HK-2 (cell line): ENCODE data around the gene ADAMTS20.
A peak's percentile ranks its signal among the peaks of the same experiment; 100 is the strongest.

Experiments used
- DNase-seq: peaks from one replicate; pipeline ENCODE4 v3.0.0-alpha.2; 2018; ENCODE audit not compliant: unreplicated experiment

ADAMTS20 gene

DNA sequence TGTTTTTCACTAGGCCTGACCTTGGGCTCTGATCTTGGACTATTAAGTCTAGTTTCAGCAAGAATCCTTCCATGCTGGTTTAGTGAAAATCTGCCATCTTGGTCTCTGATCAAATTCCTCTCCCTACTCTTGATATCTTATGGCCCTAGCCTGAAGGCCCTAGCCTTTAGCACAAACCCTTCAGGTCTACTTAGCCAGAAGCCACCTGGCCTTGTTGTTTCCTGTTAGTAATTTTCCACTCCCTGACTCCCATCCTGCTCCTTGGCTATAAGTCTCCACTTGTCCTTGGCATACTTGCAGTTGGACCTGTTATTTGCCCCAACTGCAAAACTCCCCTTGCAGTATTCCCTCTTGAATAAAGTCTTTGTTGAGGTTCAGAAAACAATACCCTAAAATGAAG lies 241.4 kb downstream of the ADAMTS20 start:
- no peak for DNase-seq

GRCh38 chr12:43309959-43310358 lies 242.0 kb downstream of the ADAMTS20 start:
- DNase-seq, result no peak

DNA sequence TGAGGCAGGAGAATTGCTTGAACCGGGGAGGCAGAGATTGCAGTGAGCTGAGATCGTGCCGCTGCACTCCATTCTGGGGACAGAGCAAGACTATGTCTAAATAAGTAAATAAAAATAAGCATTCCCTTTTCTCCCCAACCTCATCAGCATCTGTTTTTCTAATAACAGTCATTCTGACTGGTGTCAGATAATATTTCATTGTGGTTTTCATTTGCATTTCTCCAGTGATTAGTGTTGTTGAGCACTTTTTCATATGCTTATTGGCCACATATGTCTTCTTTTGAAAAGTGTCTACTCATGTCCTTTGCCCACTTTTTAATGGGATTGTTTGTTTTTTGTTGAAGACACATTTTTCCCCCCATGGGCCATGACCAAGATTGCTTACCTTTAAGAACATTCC lies 243.2 kb downstream of the ADAMTS20 start:
- no peak for DNase-seq

DNA sequence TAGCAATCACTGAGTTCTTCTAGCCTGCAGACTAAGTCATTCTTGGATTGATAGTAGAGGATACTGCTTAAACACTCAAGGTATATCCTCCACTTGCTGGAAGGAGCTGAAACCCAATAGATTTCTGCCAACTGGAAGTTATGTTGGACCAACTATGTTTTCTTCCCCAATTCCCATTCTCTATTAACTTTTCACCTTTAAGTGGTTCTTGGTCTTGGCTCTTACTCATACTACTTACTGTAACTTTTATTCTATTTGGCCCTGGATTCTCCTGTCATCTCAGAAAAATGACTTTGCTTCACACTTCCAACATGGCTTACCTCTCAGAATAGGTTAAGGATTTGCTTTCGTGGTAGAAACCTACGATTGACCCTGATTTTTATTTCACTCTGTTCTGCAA lies 244.9 kb downstream of the ADAMTS20 start:
- DNase-seq, result no peak

GRCh38 chr12:43306066-43306465 lies 245.9 kb downstream of the ADAMTS20 start:
- DNase-seq, result peak; percentile 36

DNA sequence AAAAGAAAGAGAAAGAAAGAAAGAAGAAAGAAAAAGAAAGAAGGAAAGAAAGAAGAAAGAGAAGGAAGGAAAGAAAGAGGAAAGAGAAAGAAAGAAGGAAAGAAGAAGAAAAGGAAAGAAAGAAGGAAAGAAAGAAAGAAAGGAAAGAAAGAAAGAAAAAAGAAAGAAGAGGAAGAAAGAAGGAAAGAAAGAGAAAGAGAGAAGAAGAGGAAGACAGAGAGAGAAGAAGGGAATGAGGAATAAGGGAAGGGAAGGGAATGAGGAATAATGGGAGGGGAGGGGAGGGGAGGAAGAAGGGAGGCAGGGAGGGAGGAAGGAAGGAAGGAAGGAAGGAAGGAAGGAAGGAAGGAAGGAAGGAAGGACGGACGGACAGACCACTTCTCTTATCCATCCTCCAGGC lies 246.9 kb downstream of the ADAMTS20 start:
- no peak for DNase-seq
